Measurements from ENCODE around the gene C11orf16.
"Not testable (repeated sequence)": the region's sequence is repeated elsewhere in the genome, so short reads cannot be mapped to it uniquely, and the experiment has no call there.

Gene C11orf16

GRCh38 chr11:8891185-8891584 lies 41.6 kb downstream of the C11orf16 start:
- DNase-seq (ENCODE audit: low read depth), result not testable (repeated sequence)

GRCh38 chr11:8886322-8886721 lies 46.4 kb downstream of the C11orf16 start:
- no peak for DNase-seq (ENCODE audit: low read depth)

GRCh38 chr11:8881585-8881984 lies 51.2 kb downstream of the C11orf16 start:
- not testable (repeated sequence) for DNase-seq (ENCODE audit: low read depth)

GRCh38 chr11:8878771-8879170 lies 54.0 kb downstream of the C11orf16 start:
- DNase-seq (ENCODE audit: low read depth), result no peak

GRCh38 chr11:8873741-8874405 lies 58.9 kb downstream of the C11orf16 start:
- no peak for DNase-seq (ENCODE audit: low read depth)

GRCh38 chr11:8871962-8872361 lies 60.8 kb downstream of the C11orf16 start:
- DNase-seq (ENCODE audit: low read depth), result no peak

- peak; percentile 92 for DNase-seq (ENCODE audit: low read depth)
Observed at GRCh38 chr11:8871171-8871775, 61.5 kb downstream of the C11orf16 start.

- DNase-seq (ENCODE audit: low read depth), result peak; percentile 25
Observed at GRCh38 chr11:8870411-8871170, 62.2 kb downstream of the C11orf16 start.
